Endodermal cell (in vitro differentiated cells): ENCODE measurements around the gene ACYP1. TPM values are rescaled to one million over a fixed set of nuclear protein-coding genes. Genes with fewer than 3 reads are reported as not detected.

Experiments used
- DNase-seq: peaks from one replicate; pipeline ENCODE4 v3.0.0-alpha.2; 2017
- H3K27ac ChIP-seq: 2 replicates; pipeline ENCODE4 v1.5.1; 2013; ENCODE audit warnings: mild to moderate bottlenecking, low read depth, low read length, moderate library complexity
- H3K27me3 ChIP-seq: 2 replicates; pipeline ENCODE4 v1.6.1; 2013; ENCODE audit warnings: mild to moderate bottlenecking, low read length, moderate library complexity; ENCODE audit not compliant: insufficient read depth, control insufficient read depth, poor library complexity, severe bottlenecking
- H3K36me3 ChIP-seq: 2 replicates; pipeline ENCODE4 v1.7.0; 2013; ENCODE audit warnings: mild to moderate bottlenecking, low read length, moderate library complexity; ENCODE audit not compliant: control insufficient read depth, insufficient read depth
- H3K4me1 ChIP-seq: one replicate; pipeline ENCODE4 v1.7.0; 2013; ENCODE audit warnings: low read length; ENCODE audit not compliant: control insufficient read depth, insufficient read depth
- H3K4me3 ChIP-seq: 2 replicates; pipeline ENCODE4 v1.5.1; 2013; ENCODE audit warnings: mild to moderate bottlenecking, low read length, moderate library complexity
- H3K9ac ChIP-seq: 2 replicates; pipeline ENCODE4 v1.6.1; 2013; ENCODE audit warnings: mild to moderate bottlenecking, low read length, moderate library complexity; ENCODE audit not compliant: poor library complexity, severe bottlenecking; ENCODE audit errors: extremely low read depth
- H3K9me3 ChIP-seq: 2 replicates; pipeline ENCODE4 v1.6.1; 2013; ENCODE audit warnings: mild to moderate bottlenecking, low read length, moderate library complexity; ENCODE audit not compliant: control insufficient read depth
- H3K27ac Mint-ChIP-seq: 2 replicates; pipeline ENCODE4 v1.8.0; 2020; ENCODE audit warnings: mixed read lengths
- H3K27me3 Mint-ChIP-seq: 2 replicates; pipeline ENCODE4 v1.8.0; 2021; ENCODE audit warnings: mild to moderate bottlenecking, mixed read lengths; ENCODE audit not compliant: insufficient read depth
- H3K36me3 Mint-ChIP-seq: 2 replicates; pipeline ENCODE4 v1.8.0; 2020; ENCODE audit warnings: low read depth, mixed read lengths
- H3K4me1 Mint-ChIP-seq: 2 replicates; pipeline ENCODE4 v1.8.0; 2020; ENCODE audit warnings: mixed read lengths
- H3K4me3 Mint-ChIP-seq: 2 replicates; pipeline ENCODE4 v1.8.0; 2020; ENCODE audit warnings: mild to moderate bottlenecking, moderate library complexity, mixed read lengths
- H3K9me3 Mint-ChIP-seq: 2 replicates; pipeline ENCODE4 v1.8.0; 2020; ENCODE audit warnings: mild to moderate bottlenecking, mixed read lengths
- CTCF ChIP-seq: fragments of 200-600 bp; sonication (generic); conservative IDR thresholded peaks from 2 replicates; pipeline ENCODE4 v1.5.0; 2021; ENCODE audit warnings: antibody characterized with exemption, mild to moderate bottlenecking
- WGBS, 2 experiments: methylation state at CpG; one replicate each; pipeline versions ENCODE4 v1.1.5 to v1.1.7; 2013; ENCODE audit warnings: missing lambda C conversion rate in 2 of 2, mixed read lengths in 1 of 2; ENCODE audit not compliant: insufficient coverage in 1 of 2, insufficient read length in 1 of 2; 5-methylcytosine and 5-hydroxymethylcytosine counted together
- total RNA-seq, 2 donors: library from RNA; stranded (reverse); fragmentation: NEBNext Ultra II Directional in 1 of 2; extraction: Animal tissue kit (Norgen Biotek cat#: 25700) in 1 of 2; gene quantifications; 2 replicates in 1 of 2; 3 replicates in 1 of 2; pipeline ENCODE4 v1.2.1, GENCODE V29; 2021

The ACYP1 gene
- total RNA-seq, 2 donors from 2014 or later: 21.4 to 26.0 TPM

- Histone ChIP-seq H3K9me3 (no peaks in the 10 kb centered on the region), H3K9ac (no peak overlapping the region), H3K4me3 (no peak overlapping the region), H3K27me3 (no peaks in the 10 kb centered on the region), H3K27ac (no peak overlapping the region), H3K4me1 (peaks cover 4% of the 10 kb centered on the region), H3K36me3 (peaks cover 65% of the 10 kb centered on the region)
- no peaks in the 10 kb centered on the region for H3K27me3 Mint-ChIP-seq
- 16 to 25% methylated on average over 1 to 2 of the region's 2 CpGs for WGBS, 2 experiments
- DNase-seq: no peak
- no peaks in the 10 kb centered on the region for H3K9me3 Mint-ChIP-seq
- no peak overlapping the region for H3K4me3 Mint-ChIP-seq
- no peak overlapping the region for H3K27ac Mint-ChIP-seq
- TF ChIP-seq CTCF: no peak
- H3K4me1 Mint-ChIP-seq: peaks cover 8% of the 10 kb centered on the region
- H3K36me3 Mint-ChIP-seq: peaks cover 49% of the 10 kb centered on the region
Observed at GRCh38 chr14:75092698-75093097, 28.9 kb upstream of the ACYP1 start.

GRCh38 chr14:75091251-75091650, 27.4 kb upstream of the ACYP1 start:
- Mint-ChIP-seq H3K9me3 (no peaks in the 10 kb centered on the region), H3K27me3 (no peaks in the 10 kb centered on the region), H3K27ac (no peak overlapping the region), H3K4me3 (no peak overlapping the region), H3K4me1 (peaks cover 8% of the 10 kb centered on the region), H3K36me3 (peaks cover 56% of the 10 kb centered on the region)
- no peaks in the 10 kb centered on the region for H3K9me3 ChIP-seq
- H3K27ac ChIP-seq: no peak overlapping the region
- TF ChIP-seq CTCF: no peak
- peaks cover 65% of the 10 kb centered on the region for H3K36me3 ChIP-seq
- no peak overlapping the region for H3K4me3 ChIP-seq
- DNase-seq: no peak
- H3K4me1 ChIP-seq: peaks cover 4% of the 10 kb centered on the region
- no peaks in the 10 kb centered on the region for H3K27me3 ChIP-seq
- H3K9ac ChIP-seq: no peak overlapping the region
- WGBS, 2 experiments: 84 to 90% methylated on average over 3 to 8 of the region's 8 CpGs

GRCh38 chr14:75090353-75090752, 26.5 kb upstream of the ACYP1 start:
- no peak overlapping the region for H3K9ac ChIP-seq
- H3K27ac ChIP-seq: no peak overlapping the region
- DNase-seq: no peak
- no peaks in the 10 kb centered on the region for H3K9me3 ChIP-seq
- H3K27me3 ChIP-seq: no peaks in the 10 kb centered on the region
- H3K4me3 ChIP-seq: no peak overlapping the region
- no peak for TF ChIP-seq CTCF
- WGBS, 2 experiments: 81 to 94% methylated on average over 3 of the region's 3 CpGs
- Mint-ChIP-seq H3K4me3 (no peak overlapping the region), H3K9me3 (no peaks in the 10 kb centered on the region), H3K36me3 (peaks cover 62% of the 10 kb centered on the region), H3K27ac (no peak overlapping the region), H3K4me1 (peaks cover 8% of the 10 kb centered on the region), H3K27me3 (no peaks in the 10 kb centered on the region)
- peaks cover 63% of the 10 kb centered on the region for H3K36me3 ChIP-seq
- peaks cover 4% of the 10 kb centered on the region for H3K4me1 ChIP-seq
